ENCODE results near the gene PDE12. TPM values are rescaled to one million over a fixed set of nuclear protein-coding genes. Genes with fewer than 3 reads are reported as not detected.

The PDE12 gene
- total and polyA plus RNA-seq, 2 of the 8 experiments (the other 6 are each of a cell fraction or from before 2014, with no cell fraction given), result 9.0 to 12.1 TPM

DNA sequence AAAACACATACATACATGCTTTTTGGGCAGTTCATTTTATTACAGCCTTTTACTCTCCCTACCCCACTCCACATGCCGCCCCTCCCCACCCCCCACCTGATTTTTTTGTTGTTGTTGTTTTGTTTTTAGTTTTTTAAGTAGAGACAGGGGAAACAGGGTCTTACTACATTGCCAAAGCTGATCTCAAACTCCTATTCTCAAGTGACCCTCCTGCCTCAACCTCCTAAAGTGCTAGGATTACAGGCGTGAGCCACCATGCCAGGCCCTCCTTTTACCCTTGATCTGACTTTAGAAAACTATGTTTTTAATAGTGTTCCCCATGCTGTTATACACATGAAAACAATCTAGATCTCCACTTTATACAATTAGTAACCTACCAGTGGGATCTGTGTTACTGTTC is 14.8 kb downstream of the PDE12 start:
- peaks cover 0 to 3% of the 10 kb centered on the region in 2 experiments; a peak in 2 of 4 replicates for H3K79me2 ChIP-seq (ENCODE audit: control insufficient read depth in 1 of 2, insufficient read depth in 2 of 2, low read length in 2 of 2)
- FAIRE-seq (no peak), DNase-seq (ENCODE audit: low read depth in 1 of 2, low spot score in 2 of 2) (no peak)
- H2BK120ac ChIP-seq (replicated peaks; ENCODE audit: low read depth, low read length), result no peak overlapping the region
- H4K20me1 ChIP-seq (replicated peaks in 1 of 2; ENCODE audit: control insufficient read depth in 1 of 2, insufficient read depth in 2 of 2, low read length in 2 of 2), result peaks cover 2% of the 10 kb centered on the region in 2 experiments
- H3K4me3 ChIP-seq (ENCODE audit: extremely low read depth in 1 of 4, insufficient read depth in 2 of 4, low read depth in 3 of 4, low read length in 4 of 4), result no peak overlapping the region
- WGBS, 2 experiments (ENCODE audit: extremely low coverage in 1 of 2, insufficient coverage in 1 of 2, insufficient read length in 1 of 2, insufficient replicate concordance in 2 of 2, low coverage in 1 of 2, low lambda C conversion rate in 2 of 2, missing lambda C conversion rate in 1 of 2), result 97% methylated on average over 2 of the region's 2 CpGs; no CpG with 5 or more reads in 1 of the 2 experiments
- H3K27me3 ChIP-seq (replicated peaks in 1 of 4; ENCODE audit: control insufficient read depth in 3 of 4, extremely low read depth in 1 of 4, insufficient read depth in 3 of 4, low read length in 3 of 4), result no peaks in the 10 kb centered on the region
- H3K4ac ChIP-seq (replicated peaks; ENCODE audit: insufficient read length, low read depth, low read length), result no peak overlapping the region
- no peak overlapping the region for H2BK15ac ChIP-seq (ENCODE audit: low read length)
- no peak overlapping the region for H3K27ac ChIP-seq (ENCODE audit: low read depth, low read length)
- H3K56ac ChIP-seq (replicated peaks; ENCODE audit: insufficient read length, low read depth, low read length), result no peak overlapping the region
- CTCF ChIA-PET (ENCODE audit: partially characterized antibody), result interaction anchor here (0.6 kb wide), 1 partner anchor 66 kb away, joined by 3 read pairs; no protein-coding TSS in a partner anchor
- H2AK5ac ChIP-seq (ENCODE audit: low read depth, low read length), result no peak overlapping the region
- TF ChIP-seq TAF1 (IDR thresholded peaks at IDR 0.05; ENCODE audit: low read depth, low read length), result no peak
- TF ChIP-seq BCL11A (IDR thresholded peaks at IDR 0.05; ENCODE audit: low read depth in 2 of 2, low read length in 2 of 2), result no peak
- H3K4me1 ChIP-seq (replicated peaks in 1 of 4; ENCODE audit: control insufficient read depth in 3 of 4, insufficient read depth in 4 of 4, low read length in 3 of 4), result no peaks in the 10 kb centered on the region
- no peak overlapping the region for H3K4me2 ChIP-seq (ENCODE audit: insufficient read depth in 1 of 2, low read depth in 2 of 2, low read length in 2 of 2)
- POLR2A ChIA-PET (ENCODE audit: partially characterized antibody), result interaction anchor here (0.6 to 4.4 kb wide), 3 partner anchors 9 to 293 kb away, joined by 3 to 39 read pairs (median 3); partner anchors contain the start of gene PDE12
- H3K36me3 ChIP-seq (ENCODE audit: control insufficient read depth in 2 of 4, insufficient read depth in 4 of 4, low read length in 3 of 4), result peaks cover 0 to 49% (median 19%) of the 10 kb centered on the region in 4 experiments; a peak in 7 of 8 replicates
- no peaks in the 10 kb centered on the region for H3K79me1 ChIP-seq (ENCODE audit: low read depth, low read length)
- H2BK5ac ChIP-seq (ENCODE audit: low read depth, low read length), result no peak overlapping the region
- H2AFZ ChIP-seq (ENCODE audit: low read length), result no peak overlapping the region
- no peak overlapping the region for H4K91ac ChIP-seq (replicated peaks; ENCODE audit: insufficient read length, low read length)
- H3K9ac ChIP-seq (replicated peaks in 1 of 4; ENCODE audit: extremely low read depth in 1 of 4, low read depth in 3 of 4, low read length in 3 of 4), result no peak overlapping the region
- H3K23ac ChIP-seq (ENCODE audit: insufficient read length), result no peak overlapping the region
- H3K18ac ChIP-seq (ENCODE audit: extremely low read depth, low read length), result no peak overlapping the region
- H4K5ac ChIP-seq (ENCODE audit: insufficient read length, low read depth, low read length), result no peak overlapping the region
- no peak overlapping the region for H4K8ac ChIP-seq (ENCODE audit: extremely low read depth, insufficient read depth, low read length)
- no peak overlapping the region for H3K14ac ChIP-seq (ENCODE audit: insufficient read length)
- no peak overlapping the region for H2BK12ac ChIP-seq (ENCODE audit: low read depth, low read length)
- no peaks in the 10 kb centered on the region for H3K23me2 ChIP-seq (ENCODE audit: low read depth, low read length)
- no peaks in the 10 kb centered on the region for H3K9me3 ChIP-seq (ENCODE audit: insufficient read depth in 2 of 2, low read depth in 1 of 2, low read length in 1 of 2)
- no peak overlapping the region for H2BK20ac ChIP-seq (ENCODE audit: low read length)

Data from H1 (cell line).